HG03039 (cell line): Measurements from ENCODE around the gene MAP1LC3B.
"Not testable (repeated sequence)": the region's sequence is repeated elsewhere in the genome, so short reads cannot be mapped to it uniquely, and the experiment has no call there.

Experiments
- ATAC-seq: cut with Tn5 transposase; IDR thresholded peaks from one replicate; pipeline ENCODE4 v1.9.1; 2021; ENCODE audit warnings: mild to moderate bottlenecking, moderate library complexity; ENCODE audit not compliant: unreplicated experiment

The MAP1LC3B gene

GRCh38 chr16:87380403-87380802 is 11.7 kb upstream of the MAP1LC3B start:
- no peak for ATAC-seq

- no peak for ATAC-seq
Observed at GRCh38 chr16:87380881-87381280, 11.3 kb upstream of the MAP1LC3B start.

GRCh38 chr16:87382023-87382785 is 9.9 kb upstream of the MAP1LC3B start:
- ATAC-seq, result no peak

- peak; percentile 47 for ATAC-seq
Observed at GRCh38 chr16:87383505-87384161, 8.5 kb upstream of the MAP1LC3B start, which contains the start of gene FBXO31. FBXO31 (minus strand) TSS chr16:87383776; CDS start chr16:87383744, 32 bp downstream.

- peak; percentile 9 for ATAC-seq
Observed at GRCh38 chr16:87384162-87384874, 7.8 kb upstream of the MAP1LC3B start.

- not testable (repeated sequence) for ATAC-seq
Observed at GRCh38 chr16:87384875-87385167, 7.3 kb upstream of the MAP1LC3B start.

GRCh38 chr16:87387942-87388817 is 4.0 kb upstream of the MAP1LC3B start:
- peak; percentile 33 for ATAC-seq

GRCh38 chr16:87388818-87389134 is 3.4 kb upstream of the MAP1LC3B start:
- ATAC-seq, result no peak

- ATAC-seq, result no peak
Observed at GRCh38 chr16:87389245-87389644, 2.9 kb upstream of the MAP1LC3B start.

- not testable (repeated sequence) for ATAC-seq
Observed at GRCh38 chr16:87389914-87390313, 2.2 kb upstream of the MAP1LC3B start.

GRCh38 chr16:87390641-87391323 is 1.4 kb upstream of the MAP1LC3B start:
- no peak for ATAC-seq

GRCh38 chr16:87391324-87391949 is 699 bp upstream of the MAP1LC3B start:
- no peak for ATAC-seq

- ATAC-seq, result no peak
Observed at GRCh38 chr16:87392821-87393679, 914 bp downstream of the MAP1LC3B start.

- ATAC-seq, result no peak
Observed at GRCh38 chr16:87393680-87394055, 1.5 kb downstream of the MAP1LC3B start.

- no peak for ATAC-seq
Observed at GRCh38 chr16:87395181-87395842, 3.2 kb downstream of the MAP1LC3B start.

- ATAC-seq, result no peak
Observed at GRCh38 chr16:87404764-87405625, 12.9 kb downstream of the MAP1LC3B start.

- ATAC-seq, result no peak
Observed at GRCh38 chr16:87406495-87407088, 14.5 kb downstream of the MAP1LC3B start.
